ENCODE results near the gene PRDM16.

The PRDM16 gene

DNA sequence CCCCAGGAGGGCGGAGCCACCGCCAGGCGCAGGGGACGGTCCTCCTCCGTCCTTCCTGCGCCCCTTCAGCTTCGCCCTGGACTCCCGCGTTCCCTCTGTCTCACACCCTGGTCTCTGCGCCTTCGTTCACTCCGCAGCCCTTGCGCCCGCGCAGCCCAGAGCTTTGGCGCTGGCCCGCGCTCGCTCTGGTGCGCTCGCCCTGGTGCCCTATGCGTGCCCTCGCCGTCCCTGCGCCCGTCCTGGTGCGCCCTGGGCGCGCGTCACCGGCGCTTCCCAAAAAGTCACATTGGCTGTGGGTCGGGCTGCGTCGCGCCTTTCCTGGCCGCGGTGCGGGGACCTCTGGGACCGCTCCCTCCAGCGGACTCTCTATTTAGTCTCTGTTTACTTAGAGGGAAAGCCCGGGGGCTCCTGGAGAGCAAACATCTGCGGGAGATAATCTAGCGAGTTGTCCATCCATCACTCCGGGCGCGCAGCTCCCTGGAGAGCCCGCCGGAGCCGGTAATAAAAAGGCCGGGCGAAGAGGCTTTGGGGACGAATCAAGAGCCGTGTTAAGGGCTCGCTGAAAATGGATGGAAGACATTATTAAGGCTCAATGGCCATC is 178.6 kb downstream of the PRDM16 start:
- DNase-seq: no peak

DNA sequence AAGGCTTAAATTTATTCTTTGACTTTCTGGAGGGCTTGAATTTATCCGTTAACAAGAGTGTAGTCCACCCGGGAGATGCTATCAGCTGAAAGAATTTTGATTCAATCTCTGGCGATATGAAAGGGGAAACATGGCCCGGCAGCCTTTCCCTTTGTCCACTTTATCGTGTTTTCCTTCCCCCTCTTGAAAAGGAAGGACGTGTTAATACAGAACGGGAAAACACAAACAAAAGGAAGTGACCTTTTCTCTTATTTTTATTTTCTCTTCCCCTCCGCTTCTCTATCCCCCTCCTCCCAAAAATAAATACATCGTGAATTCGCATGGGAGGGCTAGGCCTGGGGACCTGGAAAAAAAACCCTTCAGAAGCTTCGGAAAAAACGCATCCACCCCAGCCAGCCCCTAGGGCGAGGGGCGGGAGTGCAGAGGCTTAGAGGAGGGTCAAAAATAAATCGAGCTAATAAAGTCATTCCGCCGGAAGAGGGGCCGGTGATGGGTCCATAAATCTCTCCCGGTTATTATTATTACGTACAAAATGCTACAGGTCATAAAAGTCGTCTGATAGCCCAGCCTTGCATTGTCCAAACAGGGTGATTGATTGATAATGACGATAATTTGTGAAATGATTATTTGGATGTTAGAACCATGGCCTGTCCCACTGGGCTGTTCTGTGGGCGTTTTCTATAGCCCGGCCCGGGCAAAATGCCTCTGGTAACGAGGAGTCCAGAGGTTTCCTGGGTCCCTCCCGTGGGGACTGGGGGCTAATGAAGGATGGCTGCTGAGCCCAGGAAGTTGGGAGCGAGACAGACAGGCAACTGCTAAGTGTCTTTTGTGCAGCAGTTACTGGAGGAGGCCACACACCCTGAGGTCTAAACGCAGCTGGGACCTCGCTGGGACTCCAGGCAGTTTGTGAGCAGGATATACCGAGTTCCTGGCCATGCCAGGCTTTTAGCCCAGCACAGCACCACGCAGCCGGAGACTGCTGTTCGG is 179.4 kb downstream of the PRDM16 start:
- no peak for DNase-seq

DNA sequence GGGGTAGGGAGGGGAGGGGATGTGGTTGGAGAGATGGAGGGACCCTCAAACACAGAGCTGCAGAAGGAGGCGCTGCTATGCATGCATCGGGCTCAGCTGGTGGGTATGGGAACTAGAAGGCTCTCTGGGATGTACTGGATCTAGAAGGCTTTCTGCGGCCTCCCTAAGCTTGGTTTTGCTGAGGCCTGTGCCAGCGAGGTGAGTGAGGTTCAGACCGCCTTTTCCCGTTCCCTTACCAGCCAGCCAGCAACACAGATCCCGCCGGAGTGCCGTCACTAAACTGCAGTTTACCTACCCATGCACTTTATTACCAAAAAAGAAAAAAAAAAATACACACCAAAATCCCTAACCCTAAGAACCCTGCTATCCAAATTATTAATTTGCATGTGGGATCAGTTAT is 180.2 kb downstream of the PRDM16 start:
- no peak for DNase-seq

DNA sequence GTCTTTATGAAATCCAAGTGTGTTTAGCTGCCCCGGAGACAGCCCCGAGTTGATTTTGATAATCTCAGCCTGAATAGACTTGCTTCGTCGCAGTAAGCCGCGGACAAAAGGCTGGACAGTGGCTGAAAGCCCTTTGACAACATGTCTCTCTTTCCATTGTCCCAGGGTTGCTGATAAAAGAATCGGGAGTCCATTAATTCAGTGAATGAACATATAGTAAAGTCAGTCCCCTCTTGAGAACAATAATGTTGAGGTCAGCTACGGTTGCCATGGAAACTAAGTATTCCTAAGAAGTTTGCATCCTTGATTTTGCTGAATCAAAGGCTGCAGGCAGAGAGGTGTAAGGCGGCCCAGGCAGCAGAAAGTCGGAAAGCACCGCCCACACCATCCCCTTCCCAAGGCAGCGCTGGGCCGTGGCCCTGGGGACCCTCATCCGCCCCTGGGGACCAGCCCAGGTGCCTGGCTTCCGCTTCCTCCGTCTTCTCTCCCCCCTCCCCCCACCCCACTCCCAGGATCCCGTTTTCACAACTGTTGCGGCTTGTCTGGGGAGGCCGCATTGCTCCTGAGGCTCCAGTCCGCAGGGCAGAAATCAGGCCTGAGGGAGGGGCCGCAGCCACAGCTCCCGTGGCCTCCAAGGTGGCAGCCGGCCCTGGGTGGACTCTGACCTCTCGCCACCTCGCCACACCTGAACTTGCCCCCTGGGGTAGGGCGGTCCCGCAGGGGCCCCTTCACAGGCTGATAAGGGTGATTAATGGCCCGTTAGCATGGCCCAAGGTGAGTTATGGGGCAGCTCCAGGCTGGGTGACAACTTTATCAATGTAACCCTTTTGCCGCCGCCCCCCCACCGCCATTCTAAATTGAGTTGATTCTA is 180.9 kb downstream of the PRDM16 start:
- no peak for DNase-seq

DNA sequence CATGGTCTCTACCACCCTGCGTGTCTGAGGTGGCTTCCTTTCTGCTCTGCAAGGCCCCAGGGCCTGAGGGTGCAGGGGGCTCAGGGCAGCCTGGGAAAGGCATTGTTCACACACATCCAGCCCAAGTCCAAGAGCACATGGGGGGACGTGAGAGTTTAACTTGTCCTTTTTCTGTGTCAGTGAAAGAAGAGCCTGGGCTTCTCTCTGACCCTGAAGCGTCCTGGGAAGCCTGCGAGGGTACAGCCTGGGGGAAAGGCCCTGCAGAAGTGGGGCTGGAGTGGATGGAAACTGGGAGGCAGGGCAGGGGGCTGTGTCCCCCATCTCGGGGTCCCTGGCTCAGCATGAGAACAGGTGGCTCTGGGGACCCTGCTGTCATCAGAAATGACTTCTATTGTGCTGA is 181.6 kb downstream of the PRDM16 start:
- no peak for DNase-seq

DNA sequence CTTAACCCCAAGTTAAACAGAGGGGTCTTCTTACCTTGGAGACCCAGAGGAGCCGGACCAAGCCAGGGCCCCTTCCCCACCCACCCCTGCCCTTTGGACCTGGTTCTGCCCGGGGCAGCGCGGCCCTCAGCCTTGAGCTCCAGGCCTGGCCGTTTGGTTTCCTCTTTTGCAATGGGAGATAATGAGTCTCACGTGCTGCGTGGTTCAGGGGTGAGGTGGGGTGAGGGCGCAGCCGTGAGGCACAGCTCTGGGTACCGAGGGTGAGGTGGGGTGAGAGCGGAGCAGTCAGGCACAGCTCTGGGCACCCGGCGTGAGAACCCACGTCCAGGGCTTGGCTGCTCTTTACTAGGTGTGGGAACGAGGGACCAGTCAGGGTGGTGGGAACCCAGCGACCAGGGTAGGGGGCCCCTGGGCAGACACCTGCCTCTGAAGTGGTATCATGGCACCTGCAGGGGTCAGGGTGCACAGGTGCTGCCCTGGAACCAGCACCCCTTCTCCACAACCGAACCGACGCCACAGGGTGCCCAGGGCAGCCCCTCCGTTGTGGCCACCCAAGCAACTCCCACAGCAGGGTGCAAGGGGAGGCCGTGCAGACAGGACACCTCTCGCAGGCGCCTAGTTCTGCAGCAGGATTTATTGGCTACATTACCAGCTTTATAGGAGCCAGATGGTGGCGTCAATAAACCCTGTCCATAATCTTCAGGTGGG is 182.2 kb downstream of the PRDM16 start:
- DNase-seq: no peak

DNA sequence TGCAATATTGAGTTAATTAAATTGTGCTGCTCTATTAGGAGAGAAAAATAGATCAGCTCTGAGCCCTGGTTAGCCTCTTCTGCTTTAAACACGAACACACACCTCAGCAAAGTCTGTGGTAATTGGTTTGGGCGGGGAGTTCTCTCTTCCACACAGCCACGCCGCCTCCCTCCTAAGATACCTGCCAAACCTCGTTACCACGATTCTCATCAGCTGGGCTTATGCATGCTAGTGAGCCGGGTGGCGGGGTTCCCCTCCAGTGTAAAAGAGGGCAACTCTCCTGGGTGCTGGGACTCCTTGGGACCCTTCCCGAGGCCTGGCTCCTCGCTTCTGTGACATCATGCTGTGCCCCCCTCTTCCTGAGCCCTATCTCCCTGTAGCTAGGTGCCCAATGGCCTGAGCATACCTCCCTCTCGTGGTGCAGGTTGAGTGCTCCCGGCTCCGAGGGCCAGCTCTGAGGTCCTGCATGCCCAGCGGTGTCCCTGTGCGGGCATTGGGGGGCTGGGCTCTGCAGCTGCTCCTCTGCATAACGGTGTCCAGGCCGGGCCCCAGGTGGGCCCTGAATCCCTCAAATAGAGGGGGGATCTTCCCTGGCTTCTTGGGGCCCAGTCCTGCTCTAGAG is 182.9 kb downstream of the PRDM16 start:
- no peak for DNase-seq

DNA sequence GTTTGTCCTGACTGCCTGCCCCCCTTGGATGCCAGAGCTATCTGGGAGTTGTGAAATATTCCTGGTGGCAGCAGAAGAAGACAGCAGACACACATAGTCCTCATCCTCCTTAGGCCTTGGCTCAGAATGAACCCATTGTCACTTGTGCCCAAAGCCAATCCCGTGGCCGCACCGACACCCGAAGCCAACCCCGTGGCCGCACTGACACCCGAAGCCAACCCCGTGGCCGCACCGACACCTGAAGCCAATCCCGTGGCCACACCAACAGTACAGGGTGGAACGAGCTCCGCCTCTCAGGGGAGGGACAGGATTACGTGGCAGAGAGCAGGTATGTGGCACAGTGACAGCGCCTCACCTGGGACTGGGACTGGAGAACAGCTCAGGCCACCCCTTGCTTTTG is 186.7 kb downstream of the PRDM16 start:
- no peak for DNase-seq

DNA sequence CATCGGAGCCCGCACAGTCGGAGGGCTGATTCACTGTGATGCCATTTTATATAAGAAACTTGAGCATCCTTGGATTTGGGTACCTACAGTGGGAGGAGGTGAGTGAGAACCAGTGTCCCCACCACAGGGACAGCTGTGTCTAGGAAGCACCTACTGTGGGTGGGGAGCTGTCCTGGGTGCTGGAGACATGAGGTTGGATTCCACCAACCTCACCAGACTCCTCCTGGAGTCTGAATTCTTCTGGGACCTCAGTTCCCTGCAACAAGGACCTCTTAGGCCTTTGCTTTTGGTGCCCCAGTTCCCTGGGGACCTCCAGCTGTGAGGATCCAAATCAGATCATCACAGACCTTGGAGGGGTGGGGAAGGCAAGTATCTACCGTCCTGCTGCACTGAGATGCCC is 188.8 kb downstream of the PRDM16 start:
- no peak for DNase-seq

DNA sequence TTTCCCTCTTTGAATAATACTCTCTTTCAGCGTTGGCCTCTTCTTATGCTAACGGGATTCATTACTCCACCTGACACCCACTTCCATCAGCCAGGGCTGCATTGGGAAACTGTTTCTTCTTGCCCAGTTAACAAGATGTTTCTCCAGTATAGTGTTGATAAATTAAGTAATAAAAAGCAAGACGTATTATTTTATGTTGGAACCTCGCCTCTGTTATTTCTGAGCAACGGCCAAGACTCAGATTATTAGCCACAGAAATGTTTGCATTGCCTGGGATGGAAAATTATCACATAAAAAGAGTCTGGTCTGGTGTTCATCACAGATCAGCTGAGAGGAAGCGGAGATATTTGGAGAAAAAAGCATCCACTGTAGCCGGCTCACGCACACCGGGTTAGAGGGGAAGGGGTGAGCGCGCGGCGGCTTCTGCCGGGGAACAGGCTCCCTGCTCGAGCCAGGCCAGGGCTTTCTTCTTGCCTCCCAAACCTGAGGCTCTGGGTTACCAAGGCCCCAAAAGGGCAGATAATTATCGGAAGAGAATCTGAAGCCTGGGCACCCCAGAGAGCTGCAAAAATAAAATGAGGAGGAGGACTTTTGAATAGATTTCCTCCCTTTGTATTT is 189.5 kb downstream of the PRDM16 start:
- DNase-seq: no peak

DNA sequence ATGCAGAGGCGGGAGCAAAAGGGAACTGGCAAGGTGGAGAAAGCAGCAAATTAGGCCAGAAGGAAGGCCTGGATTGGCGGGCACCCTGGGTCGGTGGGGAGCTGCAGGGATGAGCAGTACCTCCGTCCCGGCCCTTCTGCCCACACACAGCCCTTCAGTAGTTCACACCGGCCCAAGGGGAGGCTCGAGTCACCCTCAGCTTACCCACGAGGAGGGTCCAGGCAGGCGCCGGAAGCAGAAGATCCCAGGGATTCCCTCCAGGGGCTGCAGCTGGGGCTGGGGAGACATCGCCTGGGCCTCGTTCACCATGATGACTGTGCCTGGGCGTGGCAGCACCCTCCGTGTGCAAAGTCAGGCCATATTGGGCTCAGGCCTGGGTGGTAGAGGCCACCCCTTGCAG is 190.0 kb downstream of the PRDM16 start:
- DNase-seq: no peak

DNA sequence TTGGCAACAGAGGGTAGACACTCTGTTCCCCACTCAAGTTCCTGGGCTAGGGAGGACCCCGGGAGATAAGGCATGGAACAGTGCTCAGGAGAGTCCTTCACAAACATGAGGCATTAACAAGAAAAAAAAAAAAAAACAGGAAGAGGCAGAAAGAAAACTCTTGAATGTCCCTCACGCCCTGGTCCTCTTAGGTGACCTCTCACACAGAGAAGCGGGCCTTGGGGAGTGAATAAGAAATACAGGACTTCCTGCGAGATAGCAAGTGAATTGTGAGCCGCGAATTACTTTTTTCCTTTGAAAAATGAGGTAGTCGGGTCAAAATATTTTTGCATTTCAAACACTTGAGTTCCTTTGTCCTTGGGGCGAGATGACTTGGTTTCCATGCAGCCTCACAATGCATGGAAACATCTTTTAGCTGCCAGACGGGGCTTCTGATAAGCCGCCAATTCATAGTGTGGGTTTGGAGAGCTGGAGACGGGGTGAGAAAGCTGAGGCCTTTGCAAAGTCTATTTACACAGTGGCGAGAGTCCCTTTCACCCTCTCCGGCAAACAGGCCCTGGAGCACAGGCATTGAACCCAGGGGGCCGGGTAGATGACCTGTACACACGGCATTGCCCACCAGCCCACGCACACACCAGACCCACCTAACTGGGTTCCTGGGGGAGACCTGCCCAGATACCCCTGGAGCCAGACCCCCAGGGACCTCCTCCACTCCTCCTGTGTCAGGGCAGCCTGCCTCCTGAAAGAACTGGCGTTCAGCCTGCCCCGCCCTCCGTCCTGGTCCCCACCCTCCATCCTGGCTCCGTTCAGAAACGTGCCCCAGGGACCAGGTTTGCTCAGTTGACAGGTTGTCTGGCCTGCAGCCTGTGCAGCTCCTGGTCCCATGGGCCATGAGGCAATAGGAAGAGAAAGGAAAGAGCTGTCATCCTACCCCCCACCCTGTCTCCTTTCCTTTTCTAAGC is 192.3 kb downstream of the PRDM16 start:
- DNase-seq: no peak

DNA sequence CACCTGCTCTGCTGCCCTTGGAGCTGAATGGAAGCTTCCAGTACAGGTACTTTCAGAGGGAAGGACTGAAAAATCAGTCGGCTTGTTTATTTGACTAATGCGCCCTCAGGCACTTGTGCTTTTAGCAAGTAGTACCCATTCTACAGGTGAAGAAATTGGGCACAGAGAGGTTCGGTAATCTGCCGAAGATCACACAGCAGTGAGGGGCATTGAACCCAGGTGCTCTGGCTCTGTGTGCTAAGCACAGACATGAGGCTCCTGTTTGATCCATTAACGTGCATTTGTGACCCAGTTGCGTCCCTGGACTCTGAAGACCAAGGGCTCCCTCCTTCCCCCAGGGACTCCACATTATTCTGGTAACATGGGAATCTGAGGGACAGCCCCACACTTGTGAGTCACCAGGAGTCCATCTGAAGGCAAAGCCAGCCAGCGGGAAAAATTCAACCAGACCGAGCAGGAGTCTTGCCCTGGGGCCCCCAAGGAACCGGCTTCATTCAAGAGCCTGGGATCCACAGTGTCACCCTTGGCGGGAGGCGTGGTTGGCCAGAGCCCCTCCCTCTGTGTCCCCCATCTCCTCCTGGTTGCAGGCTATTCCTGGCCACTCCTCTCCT is 193.1 kb downstream of the PRDM16 start:
- no peak for DNase-seq

DNA sequence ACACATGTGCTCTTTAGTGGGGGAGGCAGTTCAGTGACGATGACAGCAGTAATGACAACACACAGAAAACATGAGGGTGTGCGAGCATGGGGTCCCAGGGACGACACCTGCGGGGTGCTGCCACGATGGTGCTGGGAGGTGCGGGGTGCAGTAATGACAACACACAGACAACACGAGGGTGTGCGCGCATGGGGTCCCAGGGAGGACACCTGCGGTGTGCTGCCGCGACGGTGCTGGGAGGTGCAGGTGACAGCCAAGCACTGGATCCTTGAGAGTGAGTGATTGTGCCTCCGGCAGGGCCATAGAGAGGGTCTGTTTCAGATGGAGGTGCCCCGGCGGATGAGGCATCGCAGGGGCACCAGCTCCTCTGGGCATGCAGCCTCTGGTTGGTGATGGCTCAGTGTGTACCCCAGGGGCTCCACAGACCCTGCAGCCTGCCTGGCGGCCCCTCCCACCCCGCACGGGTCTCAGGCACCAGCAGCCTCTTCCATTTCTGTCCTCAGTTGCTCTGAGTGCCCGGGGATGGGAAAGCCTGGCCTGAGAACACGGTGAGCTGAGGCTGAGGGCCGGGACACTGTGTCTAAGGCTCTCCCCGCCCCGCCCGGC is 193.8 kb downstream of the PRDM16 start:
- DNase-seq: no peak

DNA sequence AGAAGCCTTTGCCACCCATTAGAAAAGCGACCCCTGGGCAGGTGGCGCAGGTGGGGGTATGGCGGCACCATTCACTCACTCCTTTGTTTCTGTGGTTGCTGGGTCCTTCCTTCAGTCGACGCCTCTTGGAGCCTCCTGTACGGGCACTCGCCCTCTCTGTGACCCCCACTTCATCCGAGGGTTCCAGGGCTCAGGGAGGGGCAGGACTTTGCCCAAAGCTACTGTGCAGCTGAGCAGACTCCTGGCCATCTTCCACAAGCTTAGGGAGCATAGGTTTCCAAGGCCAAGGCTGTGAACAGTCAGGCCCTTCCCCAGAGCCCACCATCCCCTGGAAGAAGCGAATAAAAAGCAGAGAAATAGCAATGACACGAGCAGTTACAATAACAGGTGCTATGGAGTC is 194.8 kb downstream of the PRDM16 start:
- no peak for DNase-seq

DNA sequence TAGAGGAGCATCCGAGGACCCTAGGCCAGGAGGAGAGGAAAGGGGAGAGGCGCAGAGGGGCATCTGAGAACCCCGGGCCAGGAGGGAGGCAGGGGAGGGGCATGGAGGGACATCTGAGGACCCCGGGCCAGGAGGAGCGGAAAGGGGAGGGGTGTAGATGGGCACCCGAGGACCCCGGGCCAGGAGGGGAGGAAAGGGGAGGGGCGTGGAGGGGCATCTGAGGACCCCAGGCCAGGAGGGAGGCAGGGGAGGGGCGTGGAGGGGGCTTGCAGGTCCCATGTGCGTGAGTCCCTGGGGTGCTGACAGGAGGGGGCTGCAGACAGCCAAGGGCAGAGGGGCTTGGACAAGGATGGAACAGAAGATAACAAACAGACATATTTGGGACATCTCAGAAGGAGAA is 195.5 kb downstream of the PRDM16 start:
- no peak for DNase-seq

DNA sequence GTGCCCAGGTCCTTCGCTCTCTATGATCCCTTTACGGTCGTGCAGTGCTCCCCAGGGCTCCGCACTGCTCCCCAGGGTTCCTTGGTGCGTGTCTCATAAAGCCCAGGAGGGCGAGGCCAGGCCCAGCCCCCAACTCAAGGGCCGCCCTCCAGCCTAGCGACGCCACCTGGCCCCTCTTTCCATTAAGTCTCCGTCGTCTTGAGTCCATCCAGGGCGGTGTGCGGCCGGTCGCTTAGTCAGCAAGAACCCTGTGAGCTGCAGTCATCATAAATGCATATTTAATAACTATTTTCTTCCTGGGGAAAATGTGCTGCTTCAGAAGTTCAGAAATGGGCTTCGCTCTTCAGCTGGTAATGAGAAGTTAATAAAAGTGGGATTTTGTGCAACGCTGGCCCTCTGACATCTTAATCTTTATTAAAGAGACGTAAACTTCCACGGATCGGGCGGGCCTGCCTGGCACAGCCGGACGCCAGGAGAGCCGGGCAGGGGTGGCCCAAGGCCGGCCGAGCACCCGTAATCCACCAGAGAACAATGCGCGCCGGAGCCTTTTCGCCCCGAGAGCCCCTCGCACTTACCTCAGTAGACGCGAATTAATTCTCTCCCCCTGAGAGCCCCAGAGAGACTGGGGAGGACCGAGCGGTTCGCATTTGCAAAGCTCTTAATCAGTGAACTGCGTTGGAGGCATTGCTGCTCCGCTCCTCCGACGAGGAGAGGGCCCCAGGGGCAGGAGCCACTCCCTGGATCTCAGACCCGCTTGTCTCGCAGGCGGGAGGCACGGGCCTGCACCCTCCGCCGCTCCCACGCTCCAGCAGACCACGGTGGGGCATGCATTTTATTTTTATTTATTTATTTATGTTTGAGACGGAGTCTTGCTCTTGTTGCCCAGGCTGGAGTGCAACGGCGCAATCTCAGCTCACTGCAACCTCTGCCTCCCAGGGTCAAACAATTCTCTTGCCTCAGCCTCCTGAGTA is 197.1 kb downstream of the PRDM16 start:
- no peak for DNase-seq

DNA sequence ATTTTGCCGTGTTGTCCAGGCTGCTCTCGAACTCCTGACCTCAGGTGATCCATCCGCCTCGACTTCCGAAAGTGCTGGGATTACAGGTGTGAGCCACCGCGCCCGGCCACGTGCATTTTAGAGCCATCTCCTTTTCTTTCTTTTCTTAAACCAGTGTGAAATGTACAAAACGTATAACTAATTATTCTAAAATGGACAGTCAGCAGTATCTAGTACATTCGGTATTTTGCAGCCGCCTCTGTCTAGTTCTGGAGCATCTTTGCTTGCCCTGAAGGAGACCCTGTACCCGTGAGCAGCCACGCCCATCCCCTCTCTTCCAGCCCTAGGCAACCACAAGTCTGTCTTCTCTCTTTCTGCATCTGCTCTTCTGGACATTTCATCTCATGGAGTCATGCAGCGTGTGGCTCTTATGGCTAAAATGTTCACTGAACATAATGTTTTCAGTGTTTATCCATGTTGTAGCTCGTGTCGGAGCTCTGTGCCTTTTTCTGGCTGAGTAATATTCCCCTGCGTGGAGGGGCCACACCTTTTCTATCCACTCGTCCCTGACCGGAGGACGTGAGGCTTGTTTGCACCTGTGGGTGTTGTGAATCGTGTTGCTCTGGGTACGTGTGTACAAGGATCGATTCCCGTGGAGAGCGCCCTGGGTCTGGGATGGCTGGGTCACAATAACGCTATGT is 198.0 kb downstream of the PRDM16 start:
- no peak for DNase-seq
